ENCODE results near the gene OGT.
"Not testable (repeated sequence)": the region's sequence is repeated elsewhere in the genome, so short reads cannot be mapped to it uniquely, and the experiment has no call there.

The OGT gene

GRCh38 chrX:71540801-71541200, 7.9 kb downstream of the OGT start:
- DNase-seq (ENCODE audit: low read depth in 3 of 3), result no peak

GRCh38 chrX:71541210-71542022, 8.5 kb downstream of the OGT start:
- DNase-seq (ENCODE audit: low read depth in 3 of 3), result no peak

- DNase-seq (ENCODE audit: low read depth in 3 of 3), result no peak
Observed at GRCh38 chrX:71542411-71542810, 9.5 kb downstream of the OGT start.

GRCh38 chrX:71542825-71543224, 9.9 kb downstream of the OGT start:
- DNase-seq (ENCODE audit: low read depth in 3 of 3), result no peak

GRCh38 chrX:71543316-71543715, 10.4 kb downstream of the OGT start:
- no peak for DNase-seq (ENCODE audit: low read depth in 3 of 3)

- no peak for DNase-seq (ENCODE audit: low read depth in 3 of 3)
Observed at GRCh38 chrX:71545364-71545763, 12.5 kb downstream of the OGT start.

- no peak for DNase-seq (ENCODE audit: low read depth in 3 of 3)
Observed at GRCh38 chrX:71546879-71547278, 14.0 kb downstream of the OGT start.

- no peak for DNase-seq (ENCODE audit: low read depth in 3 of 3)
Observed at GRCh38 chrX:71547339-71547738, 14.4 kb downstream of the OGT start.

- DNase-seq (ENCODE audit: low read depth in 3 of 3), result no peak
Observed at GRCh38 chrX:71549986-71550385, 17.1 kb downstream of the OGT start.

GRCh38 chrX:71550578-71550977, 17.7 kb downstream of the OGT start:
- no peak for DNase-seq (ENCODE audit: low read depth in 3 of 3)

- no peak for DNase-seq (ENCODE audit: low read depth in 3 of 3)
Observed at GRCh38 chrX:71556036-71556435, 23.1 kb downstream of the OGT start.

- DNase-seq (ENCODE audit: low read depth in 3 of 3), result no peak
Observed at GRCh38 chrX:71558920-71559319, 26.0 kb downstream of the OGT start.

GRCh38 chrX:71559773-71560172, 26.9 kb downstream of the OGT start:
- DNase-seq (ENCODE audit: low read depth in 3 of 3), result not testable (repeated sequence)

- DNase-seq (ENCODE audit: low read depth in 3 of 3), result no peak
Observed at GRCh38 chrX:71563921-71564320, 31.0 kb downstream of the OGT start.

- no peak for DNase-seq (ENCODE audit: low read depth in 3 of 3)
Observed at GRCh38 chrX:71565474-71566041, 32.7 kb downstream of the OGT start.

GRCh38 chrX:71571390-71571789, 38.5 kb downstream of the OGT start:
- DNase-seq (ENCODE audit: low read depth in 3 of 3), result not testable (repeated sequence)

GRCh38 chrX:71573590-71573989, 40.7 kb downstream of the OGT start:
- no peak for DNase-seq (ENCODE audit: low read depth in 3 of 3)

- DNase-seq (ENCODE audit: low read depth in 3 of 3), result no peak
Observed at GRCh38 chrX:71577682-71578081, 44.8 kb downstream of the OGT start.

- no peak for DNase-seq (ENCODE audit: low read depth in 3 of 3)
Observed at GRCh38 chrX:71578253-71579135, 45.6 kb downstream of the OGT start, which contains the start of gene GCNA. Gene GCNA (plus strand): TSS chrX:71578437. CDS start chrX:71580822, 2,385 bp downstream.

GRCh38 chrX:71579136-71579989, 46.5 kb downstream of the OGT start:
- DNase-seq (ENCODE audit: low read depth in 3 of 3), result no peak

- DNase-seq (ENCODE audit: low read depth in 3 of 3), result no peak
Observed at GRCh38 chrX:71579990-71580380, 47.1 kb downstream of the OGT start.

Measured in stimulated activated CD4-positive, alpha-beta T cell treated with anti-CD3 and anti-CD28 coated beads, TNF-alpha, amount 100 ng/mL, for 24 hours (primary cell).